ENCODE results near the gene GRK5.

The GRK5 gene

GRCh38 chr10:119326167-119326566, 118.8 kb downstream of the GRK5 start:
- peaks cover 23% of the 10 kb centered on the region for H3K79me1 ChIP-seq (replicated peaks; ENCODE audit: low read length, poor library complexity, severe bottlenecking)
- no peak for DNase-seq
- H2BK5ac ChIP-seq (ENCODE audit: low read depth, low read length, poor library complexity, severe bottlenecking) = no peak overlapping the region
- no peak overlapping the region for H2BK15ac ChIP-seq (ENCODE audit: low read depth, poor library complexity, severe bottlenecking)
- no peak overlapping the region for H2AFZ ChIP-seq (ENCODE audit: low read depth, low read length)
- H3K23ac ChIP-seq (ENCODE audit: low read length in 2 of 2) = no peak overlapping the region
- no peaks in the 10 kb centered on the region for H3K27me3 ChIP-seq (ENCODE audit: control insufficient read depth in 1 of 2, insufficient read depth in 1 of 2, low read length in 2 of 2)
- peaks cover 0 to 12% of the 10 kb centered on the region in 2 experiments for H3K36me3 ChIP-seq (ENCODE audit: control insufficient read depth in 1 of 2, insufficient read depth in 2 of 2, low read depth in 1 of 2, low read length in 2 of 2)
- H3K4me1 ChIP-seq (ENCODE audit: control insufficient read depth, insufficient read depth, low read depth, low read length) = peaks cover 15% of the 10 kb centered on the region
- H4K91ac ChIP-seq (ENCODE audit: low read length) = no peak overlapping the region
- no peaks in the 10 kb centered on the region for H3K9me3 ChIP-seq (ENCODE audit: control insufficient read depth, low read length)
- no peak overlapping the region for H3K4me3 ChIP-seq (ENCODE audit: insufficient read depth in 1 of 2, low read depth in 1 of 2, low read length in 2 of 2)
- no peak overlapping the region for H3K18ac ChIP-seq (ENCODE audit: low read depth in 1 of 2, low read length in 2 of 2)
- no peak overlapping the region for H3K27ac ChIP-seq (ENCODE audit: low read length, poor library complexity, severe bottlenecking)
- no peak overlapping the region for H3K9ac ChIP-seq (ENCODE audit: low read length)
- no peak overlapping the region for H4K8ac ChIP-seq (ENCODE audit: low read length)
- H3K14ac ChIP-seq (ENCODE audit: low read length in 2 of 2) = no peak overlapping the region
- no peak overlapping the region for H2BK12ac ChIP-seq (ENCODE audit: low read length in 2 of 2)
- WGBS = 93% methylated on average over 10 of the region's 10 CpGs
- no peak overlapping the region for H2AK5ac ChIP-seq (ENCODE audit: low read length, severe bottlenecking)
- H2BK120ac ChIP-seq (ENCODE audit: low read depth, low read length) = no peak overlapping the region
- no peak overlapping the region for H3K4me2 ChIP-seq (ENCODE audit: low read length, poor library complexity, severe bottlenecking)
- H3K4ac ChIP-seq (ENCODE audit: low read depth in 1 of 2, low read length in 2 of 2) = no peak overlapping the region

- H3K27me3 ChIP-seq (ENCODE audit: control insufficient read depth in 1 of 2, insufficient read depth in 1 of 2, low read length in 2 of 2) = no peaks in the 10 kb centered on the region
- no peak overlapping the region for H3K14ac ChIP-seq (ENCODE audit: low read length in 2 of 2)
- H3K4me1 ChIP-seq (ENCODE audit: control insufficient read depth, insufficient read depth, low read depth, low read length) = peaks cover 13% of the 10 kb centered on the region
- H3K79me1 ChIP-seq (replicated peaks; ENCODE audit: low read length, poor library complexity, severe bottlenecking) = peaks cover 16% of the 10 kb centered on the region
- H3K4ac ChIP-seq (ENCODE audit: low read depth in 1 of 2, low read length in 2 of 2) = no peak overlapping the region
- 92% methylated on average over 14 of the region's 14 CpGs for WGBS
- no peak overlapping the region for H2BK120ac ChIP-seq (ENCODE audit: low read depth, low read length)
- no peak overlapping the region for H3K9ac ChIP-seq (ENCODE audit: low read length)
- no peak overlapping the region for H2BK12ac ChIP-seq (ENCODE audit: low read length in 2 of 2)
- H2BK5ac ChIP-seq (ENCODE audit: low read depth, low read length, poor library complexity, severe bottlenecking) = no peak overlapping the region
- H2BK15ac ChIP-seq (ENCODE audit: low read depth, poor library complexity, severe bottlenecking) = no peak overlapping the region
- no peak overlapping the region for H3K18ac ChIP-seq (ENCODE audit: low read depth in 1 of 2, low read length in 2 of 2)
- H2AK5ac ChIP-seq (ENCODE audit: low read length, severe bottlenecking) = no peak overlapping the region
- H3K4me3 ChIP-seq (ENCODE audit: insufficient read depth in 1 of 2, low read depth in 1 of 2, low read length in 2 of 2) = no peak overlapping the region
- no peaks in the 10 kb centered on the region for H3K9me3 ChIP-seq (ENCODE audit: control insufficient read depth, low read length)
- H3K36me3 ChIP-seq (ENCODE audit: control insufficient read depth in 1 of 2, insufficient read depth in 2 of 2, low read depth in 1 of 2, low read length in 2 of 2) = peaks cover 0 to 12% of the 10 kb centered on the region in 2 experiments
- H3K27ac ChIP-seq (ENCODE audit: low read length, poor library complexity, severe bottlenecking) = no peak overlapping the region
- H3K23ac ChIP-seq (ENCODE audit: low read length in 2 of 2) = no peak overlapping the region
- no peak for DNase-seq
- no peak overlapping the region for H2AFZ ChIP-seq (ENCODE audit: low read depth, low read length)
- H4K8ac ChIP-seq (ENCODE audit: low read length) = no peak overlapping the region
- H4K91ac ChIP-seq (ENCODE audit: low read length) = no peak overlapping the region
- no peak overlapping the region for H3K4me2 ChIP-seq (ENCODE audit: low read length, poor library complexity, severe bottlenecking)
Measured at GRCh38 chr10:119327096-119327745, 119.8 kb downstream of the GRK5 start.

- Histone ChIP-seq H3K79me1 (replicated peaks; ENCODE audit: low read length, poor library complexity, severe bottlenecking) (peaks cover 15% of the 10 kb centered on the region), H3K4me1 (ENCODE audit: control insufficient read depth, insufficient read depth, low read depth, low read length) (peaks cover 14% of the 10 kb centered on the region), H4K8ac (ENCODE audit: low read length) (peak overlapping the region; percentile 13), H3K4me3 (ENCODE audit: insufficient read depth in 1 of 2, low read depth in 1 of 2, low read length in 2 of 2) (no peak overlapping the region), H3K9me3 (ENCODE audit: control insufficient read depth, low read length) (no peaks in the 10 kb centered on the region), H2BK120ac (ENCODE audit: low read depth, low read length) (no peak overlapping the region), H3K27me3 (ENCODE audit: control insufficient read depth in 1 of 2, insufficient read depth in 1 of 2, low read length in 2 of 2) (no peaks in the 10 kb centered on the region), H2BK12ac (ENCODE audit: low read length in 2 of 2) (no peak overlapping the region), H2AK5ac (ENCODE audit: low read length, severe bottlenecking) (no peak overlapping the region), H3K23ac (ENCODE audit: low read length in 2 of 2) (no peak overlapping the region), H3K36me3 (ENCODE audit: control insufficient read depth in 1 of 2, insufficient read depth in 2 of 2, low read depth in 1 of 2, low read length in 2 of 2) (peaks cover 0 to 12% of the 10 kb centered on the region in 2 experiments), H2AFZ (ENCODE audit: low read depth, low read length) (no peak overlapping the region), H3K27ac (ENCODE audit: low read length, poor library complexity, severe bottlenecking) (no peak overlapping the region), H3K4ac (ENCODE audit: low read depth in 1 of 2, low read length in 2 of 2) (no peak overlapping the region), H3K4me2 (ENCODE audit: low read length, poor library complexity, severe bottlenecking) (no peak overlapping the region), H2BK5ac (ENCODE audit: low read depth, low read length, poor library complexity, severe bottlenecking) (no peak overlapping the region), H3K14ac (ENCODE audit: low read length in 2 of 2) (peak overlapping the region in 1 of 2 experiments; percentile 4), H2BK15ac (ENCODE audit: low read depth, poor library complexity, severe bottlenecking) (no peak overlapping the region), H4K91ac (ENCODE audit: low read length) (no peak overlapping the region), H3K9ac (ENCODE audit: low read length) (no peak overlapping the region), H3K18ac (ENCODE audit: low read depth in 1 of 2, low read length in 2 of 2) (no peak overlapping the region)
- DNase-seq = no peak
- WGBS = 89% methylated on average over 2 of the region's 2 CpGs
Measured at GRCh38 chr10:119328223-119328622, 120.9 kb downstream of the GRK5 start.

- WGBS = 100% methylated on average over 4 of the region's 5 CpGs
- H2BK12ac ChIP-seq (ENCODE audit: low read length in 2 of 2) = no peak overlapping the region
Measured at GRCh38 chr10:119330342-119330741, 123.0 kb downstream of the GRK5 start.

More at GRCh38 chr10:119330342-119330741, 123.0 kb downstream of the GRK5 start:
- Histone ChIP-seq H2AFZ (ENCODE audit: low read depth, low read length) (no peak overlapping the region), H3K27ac (ENCODE audit: low read length, poor library complexity, severe bottlenecking) (no peak overlapping the region), H2AK5ac (ENCODE audit: low read length, severe bottlenecking) (no peak overlapping the region), H3K14ac (ENCODE audit: low read length in 2 of 2) (no peak overlapping the region), H4K91ac (ENCODE audit: low read length) (no peak overlapping the region), H3K18ac (ENCODE audit: low read depth in 1 of 2, low read length in 2 of 2) (no peak overlapping the region), H3K4me1 (ENCODE audit: control insufficient read depth, insufficient read depth, low read depth, low read length) (peaks cover 13% of the 10 kb centered on the region), H3K36me3 (ENCODE audit: control insufficient read depth in 1 of 2, insufficient read depth in 2 of 2, low read depth in 1 of 2, low read length in 2 of 2) (peaks cover 0 to 12% of the 10 kb centered on the region in 2 experiments), H2BK120ac (ENCODE audit: low read depth, low read length) (no peak overlapping the region), H3K27me3 (ENCODE audit: control insufficient read depth in 1 of 2, insufficient read depth in 1 of 2, low read length in 2 of 2) (no peaks in the 10 kb centered on the region), H2BK15ac (ENCODE audit: low read depth, poor library complexity, severe bottlenecking) (no peak overlapping the region), H4K8ac (ENCODE audit: low read length) (no peak overlapping the region), H3K4ac (ENCODE audit: low read depth in 1 of 2, low read length in 2 of 2) (no peak overlapping the region), H3K4me2 (ENCODE audit: low read length, poor library complexity, severe bottlenecking) (no peak overlapping the region), H3K4me3 (ENCODE audit: insufficient read depth in 1 of 2, low read depth in 1 of 2, low read length in 2 of 2) (no peak overlapping the region), H2BK5ac (ENCODE audit: low read depth, low read length, poor library complexity, severe bottlenecking) (no peak overlapping the region), H3K9ac (ENCODE audit: low read length) (no peak overlapping the region), H3K9me3 (ENCODE audit: control insufficient read depth, low read length) (no peaks in the 10 kb centered on the region), H3K23ac (ENCODE audit: low read length in 2 of 2) (no peak overlapping the region), H3K79me1 (replicated peaks; ENCODE audit: low read length, poor library complexity, severe bottlenecking) (peaks cover 8% of the 10 kb centered on the region)
- no peak for DNase-seq

Data from mesenchymal stem cell (in vitro differentiated cells and primary cell).